K562 (cell line): Measurements from ENCODE around the gene BMAL1. TPM values are rescaled to one million over a fixed set of nuclear protein-coding genes. Genes with fewer than 3 reads are reported as not detected.

Experiments used
- ATAC-seq: fragments of 200-7000 bp; cut with Tn5 transposase; 3 replicates; pipeline ENCODE4 v1.9.1; 2020; ENCODE audit warnings: moderate library complexity
- BruUV-seq: library from RNA; stranded (reverse); fragments of 400-500 nt; replicated peaks from 2 replicates; lab custom pipeline; 2021; lab: Mats Ljungman, UMichigan
- CTCF ChIA-PET: fragments of 300-600 bp; formaldehyde crosslinking; extraction: SDS; loops from one replicate; lab custom pipeline; 2021; ENCODE audit warnings: low intra/inter-chr PET ratio; lab: Yijun Ruan, JAX
- POLR2A ChIA-PET: fragments of 300-600, 350-650 bp; sonication (Branson Sonifier 250); formaldehyde crosslinking; extraction: SDS; loops from one replicate; lab custom pipeline; 2021; ENCODE audit warnings: antibody characterized with exemption, inconsistent platforms; lab: Yijun Ruan, JAX
- DNase-seq, 4 experiments: peaks; one replicate each; pipeline versions ENCODE4 v3.0.0 to v3.0.0-alpha.2; 2011 to 2018; ENCODE audit warnings: low spot score in 3 of 4, mixed read lengths in 3 of 4; ENCODE audit errors: extremely low read depth in 1 of 4
- FAIRE-seq: peaks from 2 replicates; lab custom pipeline; 2011; peaks lifted over from hg19 to GRCh38; lab: Jason Lieb, UNC
- H2AFZ ChIP-seq: 2 replicates; pipeline ENCODE4 v1.6.0; 2011; ENCODE audit warnings: low read depth, low read length, control low read depth, inconsistent platforms
- H3K27ac ChIP-seq: fragments of 200-600 bp; 3 replicates; pipeline ENCODE4 v1.8.0; 2011; ENCODE audit warnings: low read depth, mild to moderate bottlenecking, control low read depth, inconsistent platforms, low read length, moderate library complexity, mixed read lengths; ENCODE audit errors: extremely low read depth
- H3K27me3 ChIP-seq, 2 experiments: fragments of 300-600 bp in 1 of 2; 2 replicates in 1 of 2; 3 replicates in 1 of 2; pipeline versions ENCODE4 v1.6.0 to v1.8.0; 2011; ENCODE audit warnings: inconsistent platforms in 2 of 2, low read length in 2 of 2, mild to moderate bottlenecking in 1 of 2, mixed read lengths in 1 of 2, moderate library complexity in 1 of 2; ENCODE audit not compliant: control insufficient read depth in 2 of 2, insufficient read depth in 2 of 2
- H3K36me3 ChIP-seq: fragments of 300-600 bp; 3 replicates; pipeline ENCODE4 v1.8.0; 2011; ENCODE audit warnings: mild to moderate bottlenecking, low read length, inconsistent platforms; ENCODE audit not compliant: control insufficient read depth, insufficient read depth
- H3K4me1 ChIP-seq, 2 experiments: fragments of 200-600 bp in 1 of 2; replicated peaks in 1 of 2; 2 replicates in 1 of 2; 3 replicates in 1 of 2; pipeline versions ENCODE4 v1.5.1 to v1.8.0; 2011; ENCODE audit warnings: inconsistent platforms in 2 of 2, low read length in 2 of 2, mild to moderate bottlenecking in 1 of 2, mixed read lengths in 1 of 2, moderate library complexity in 1 of 2; ENCODE audit not compliant: control insufficient read depth in 2 of 2, insufficient read depth in 2 of 2
- H3K4me2 ChIP-seq: 2 replicates; pipeline ENCODE4 v1.6.1; 2011; ENCODE audit warnings: low read length, control low read depth, inconsistent platforms, mixed read lengths; ENCODE audit not compliant: insufficient read depth
- H3K4me3 ChIP-seq: fragments of 200-600 bp; sonication (generic), shearing (Covaris generic); 2 replicates; pipeline ENCODE4 v1.5.1; 2016; ENCODE audit warnings: control low read depth, inconsistent platforms
- H3K79me2 ChIP-seq: fragments of 200-600 bp; 3 replicates; pipeline ENCODE4 v1.8.0; 2011; ENCODE audit warnings: low read length, inconsistent platforms; ENCODE audit not compliant: control insufficient read depth, insufficient read depth
- H3K9ac ChIP-seq, 2 experiments: 2 replicates each; pipeline versions ENCODE4 v1.6.0 to v1.6.1; 2011; ENCODE audit warnings: low read depth in 2 of 2, low read length in 2 of 2, control low read depth in 1 of 2, inconsistent platforms in 1 of 2, mild to moderate bottlenecking in 1 of 2, mixed read lengths in 1 of 2; ENCODE audit not compliant: insufficient read depth in 1 of 2
- H3K9me1 ChIP-seq: one replicate; pipeline ENCODE4 v1.6.0; 2011; ENCODE audit warnings: inconsistent platforms, mild to moderate bottlenecking, low read length, moderate library complexity; ENCODE audit not compliant: control insufficient read depth, insufficient read depth
- H3K9me3 ChIP-seq: replicated peaks from 2 replicates; pipeline ENCODE4 v1.5.1; 2011; ENCODE audit warnings: low read depth, low read length, inconsistent platforms; ENCODE audit not compliant: control insufficient read depth, insufficient read depth
- H4K20me1 ChIP-seq: replicated peaks from 2 replicates; pipeline ENCODE4 v1.6.1; 2011; ENCODE audit warnings: low read length, inconsistent platforms, mixed read lengths; ENCODE audit not compliant: control insufficient read depth, insufficient read depth
- WGBS: fragments of 100-300 bp; shearing (Covaris generic); methylation state at CpG from one replicate; pipeline ENCODE4 v1.1.6; 2016; ENCODE audit warnings: low coverage, mixed read lengths; ENCODE audit not compliant: insufficient coverage; ENCODE audit errors: missing lambda C conversion rate; 5-methylcytosine and 5-hydroxymethylcytosine counted together
- in situ Hi-C: fragments of 300-500 bp; cut with MboI; formaldehyde crosslinking; loops from 4 replicates; pipeline ENCODE4 v1.15.0; 2018; ENCODE audit warnings: inconsistent platforms, mixed read lengths
- intact Hi-C: fragments of 100-400 bp; cut with micrococcal nuclease; formaldehyde crosslinking; loops from 2 replicates; pipeline ENCODE4 v1.14.2; 2022
- polyA plus RNA-seq, 8 experiments: library from polyadenylated mRNA; depleted of rRNA in 4 of 8; stranded (reverse) in 5 of 8; unstranded in 3 of 8; fragments of >200 nt; fragmentation: Nextera tagmentation in 2 of 8; fragmentation: Illumina TruSeq in 1 of 8; extraction: Ambion mirVana in 2 of 8; extraction: Trizol in 1 of 8; gene quantifications; 2 replicates each; pipeline versions ENCODE4 v1.2.1 to v1.2.3, GENCODE V29; 2011 to 2014; ENCODE audit warnings: inconsistent platforms in 1 of 8, missing spikeins in 1 of 8
- total RNA-seq, 7 experiments: library from RNA; depleted of rRNA in 6 of 7; stranded (reverse); fragments of >200 nt in 6 of 7; fragmentation: Illumina TruSeq in 2 of 7; extraction: Trizol in 2 of 7; gene quantifications; 2 replicates each; pipeline versions ENCODE4 v1.2.1 to v1.2.3, GENCODE V29; 2011 to 2021; ENCODE audit warnings: low replicate concordance in 1 of 7
- TF ChIP-seq, protein P1 (sequence below): fragments of 200-800 bp; sonication (Bioruptor generic); IDR thresholded peaks from 2 replicates; pipeline ENCODE4 v1.6.1; 2017; ENCODE audit warnings: missing genetic modification characterization, missing compliant biosample characterization
- TF ChIP-seq, protein P2 (sequence below), 2 experiments: IDR thresholded peaks; 2 replicates each; pipeline ENCODE4 v1.6.1; 2011; ENCODE audit warnings: borderline replicate concordance in 1 of 2, control low read depth in 1 of 2, low read depth in 1 of 2, low read length in 1 of 2, mild to moderate bottlenecking in 1 of 2, mixed read lengths in 1 of 2, moderate library complexity in 1 of 2; ENCODE audit not compliant: insufficient read depth in 1 of 2, insufficient read length in 1 of 2, poor library complexity in 1 of 2, severe bottlenecking in 1 of 2; ENCODE audit errors: extremely low read depth in 1 of 2

Gene BMAL1
- total and polyA plus RNA-seq, 9 of the 15 experiments (the other 6 are each of a cell fraction or from before 2014, with no cell fraction given) = 0.14 to 2.4 (median 0.64) TPM

DNA sequence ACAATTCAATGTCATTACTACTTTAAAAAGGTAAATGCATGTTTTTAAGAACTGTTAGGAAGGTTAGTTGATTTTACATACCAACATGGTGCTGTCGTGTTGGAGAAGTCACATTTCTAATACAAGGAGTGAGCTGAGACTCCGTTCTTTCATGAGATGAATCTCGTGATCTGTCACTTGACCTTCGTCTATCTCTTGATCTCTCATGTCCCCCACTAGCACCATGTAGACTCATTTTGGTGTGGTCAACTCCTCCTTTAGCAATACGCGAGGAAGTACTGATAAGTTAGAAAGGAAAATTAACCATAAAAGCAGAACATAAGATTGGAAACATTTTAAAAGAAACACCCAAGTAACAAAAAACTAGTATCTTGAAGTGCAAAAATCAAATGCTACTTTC, 144.0 kb downstream of the BMAL1 start:
- no peaks in the 10 kb centered on the region for H3K9me3 ChIP-seq
- DNase-seq (no peak), FAIRE-seq (peak; percentile 60), ATAC-seq (no peak)
- H3K4me2 ChIP-seq = no peak overlapping the region
- ChIA-PET POLR2A (no interaction called here), CTCF (no interaction called here)
- BruUV-seq = no TSS peak
- in situ Hi-C loops (no loop called here), intact Hi-C loops (no loop called here)
- no peaks in the 10 kb centered on the region for H3K9me1 ChIP-seq
- no peak overlapping the region for H3K4me3 ChIP-seq
- no peaks in the 10 kb centered on the region for H3K36me3 ChIP-seq
- no peaks in the 10 kb centered on the region for H3K79me2 ChIP-seq
- WGBS = 32% methylated on average over 6 of the region's 6 CpGs
- H3K27me3 ChIP-seq = no peaks in the 10 kb centered on the region
- no peak overlapping the region for H2AFZ ChIP-seq
- no peak overlapping the region for H3K27ac ChIP-seq
- TF ChIP-seq, protein P1, sequence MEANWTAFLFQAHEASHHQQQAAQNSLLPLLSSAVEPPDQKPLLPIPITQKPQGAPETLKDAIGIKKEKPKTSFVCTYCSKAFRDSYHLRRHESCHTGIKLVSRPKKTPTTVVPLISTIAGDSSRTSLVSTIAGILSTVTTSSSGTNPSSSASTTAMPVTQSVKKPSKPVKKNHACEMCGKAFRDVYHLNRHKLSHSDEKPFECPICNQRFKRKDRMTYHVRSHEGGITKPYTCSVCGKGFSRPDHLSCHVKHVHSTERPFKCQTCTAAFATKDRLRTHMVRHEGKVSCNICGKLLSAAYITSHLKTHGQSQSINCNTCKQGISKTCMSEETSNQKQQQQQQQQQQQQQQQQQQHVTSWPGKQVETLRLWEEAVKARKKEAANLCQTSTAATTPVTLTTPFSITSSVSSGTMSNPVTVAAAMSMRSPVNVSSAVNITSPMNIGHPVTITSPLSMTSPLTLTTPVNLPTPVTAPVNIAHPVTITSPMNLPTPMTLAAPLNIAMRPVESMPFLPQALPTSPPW (CRISPR knock-in tag) = 0 out of 2 replicates have a peak, but pooled peaks have one; percentile 11
- TF ChIP-seq, protein P2, sequence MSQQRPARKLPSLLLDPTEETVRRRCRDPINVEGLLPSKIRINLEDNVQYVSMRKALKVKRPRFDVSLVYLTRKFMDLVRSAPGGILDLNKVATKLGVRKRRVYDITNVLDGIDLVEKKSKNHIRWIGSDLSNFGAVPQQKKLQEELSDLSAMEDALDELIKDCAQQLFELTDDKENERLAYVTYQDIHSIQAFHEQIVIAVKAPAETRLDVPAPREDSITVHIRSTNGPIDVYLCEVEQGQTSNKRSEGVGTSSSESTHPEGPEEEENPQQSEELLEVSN (IDR thresholded peaks at IDR 0.05; ENCODE audit: borderline replicate concordance in 1 of 2, extremely low read depth in 1 of 2, insufficient read depth in 1 of 2, insufficient read length in 1 of 2, low read depth in 1 of 2, low read length in 1 of 2, poor library complexity in 1 of 2, severe bottlenecking in 1 of 2) = no peak
- H3K4me1 ChIP-seq = no peaks in the 10 kb centered on the region
- no peak overlapping the region for H3K9ac ChIP-seq
- H4K20me1 ChIP-seq = no peaks in the 10 kb centered on the region
